IMR-90 (cell line): Measurements from ENCODE around the gene KCNT2. TPM values are rescaled to one million over a fixed set of nuclear protein-coding genes. Genes with fewer than 3 reads are reported as not detected.

Source experiments
- ATAC-seq: fragments of 200-7000 bp; cut with Tn5 transposase; 2 replicates; pipeline ENCODE4 v1.9.1; 2020; ENCODE audit warnings: low read depth, mild to moderate bottlenecking, moderate library complexity
- BruUV-seq: library from RNA; stranded (reverse); fragments of 400-500 nt; replicated peaks from 2 replicates; lab custom pipeline; 2021; lab: Mats Ljungman, UMichigan
- CTCF ChIA-PET: fragments of 300-600 bp; formaldehyde crosslinking; extraction: SDS; loops from one replicate; lab custom pipeline; 2021; ENCODE audit warnings: antibody characterized with exemption; lab: Yijun Ruan, JAX
- POLR2A ChIA-PET: fragments of 300-600 bp; sonication (Branson Sonifier 250); formaldehyde crosslinking; loops from one replicate; lab custom pipeline; 2022; ENCODE audit warnings: antibody characterized with exemption; ENCODE audit not compliant: unreplicated experiment; lab: Charles Lee
- DNase-seq: peaks from one replicate; pipeline ENCODE4 v3.0.0; 2013
- H2AFZ ChIP-seq: replicated peaks from 2 replicates; pipeline ENCODE3; 2013; ENCODE audit warnings: low read length, mild to moderate bottlenecking; ENCODE audit not compliant: poor library complexity
- H2AK5ac ChIP-seq: 2 replicates; pipeline ENCODE4 v1.6.1; 2013; ENCODE audit warnings: low read depth, low read length, inconsistent platforms
- H2AK9ac ChIP-seq: replicated peaks from 2 replicates; pipeline ENCODE3; 2013; ENCODE audit warnings: mild to moderate bottlenecking, low read depth, low read length, moderate library complexity; ENCODE audit not compliant: poor library complexity
- H2BK120ac ChIP-seq: 2 replicates; pipeline ENCODE4 v1.6.1; 2013; ENCODE audit warnings: low read depth, low read length, inconsistent platforms
- H2BK15ac ChIP-seq: 3 replicates; pipeline ENCODE4 v1.6.1; 2013; ENCODE audit warnings: low read depth, low read length, inconsistent platforms
- H2BK20ac ChIP-seq: 2 replicates; pipeline ENCODE4 v1.6.1; 2013; ENCODE audit warnings: low read depth, mild to moderate bottlenecking, inconsistent platforms, low read length, moderate library complexity
- H2BK5ac ChIP-seq: 2 replicates; pipeline ENCODE4 v1.6.1; 2013; ENCODE audit warnings: mild to moderate bottlenecking, low read depth, low read length, inconsistent platforms; ENCODE audit not compliant: poor library complexity, severe bottlenecking
- H3K14ac ChIP-seq: replicated peaks from 2 replicates; pipeline ENCODE4 v1.6.1; 2013; ENCODE audit warnings: low read depth, low read length, inconsistent platforms
- H3K18ac ChIP-seq: 2 replicates; pipeline ENCODE4 v1.6.1; 2013; ENCODE audit warnings: low read depth, low read length, control low read depth
- H3K23ac ChIP-seq: 2 replicates; pipeline ENCODE4 v1.6.1; 2013; ENCODE audit warnings: low read depth, low read length, inconsistent platforms
- H3K27ac ChIP-seq: 2 replicates; pipeline ENCODE4 v1.5.1; 2013; ENCODE audit warnings: mild to moderate bottlenecking, control low read depth, low read length; ENCODE audit not compliant: insufficient read depth
- H3K27me3 ChIP-seq: 2 replicates; pipeline ENCODE4 v1.6.1; 2013; ENCODE audit warnings: low read length; ENCODE audit not compliant: control insufficient read depth, insufficient read depth
- H3K36me3 ChIP-seq: 2 replicates; pipeline ENCODE4 v1.6.1; 2013; ENCODE audit warnings: low read length, mixed read lengths; ENCODE audit not compliant: control insufficient read depth, insufficient read depth
- H3K4ac ChIP-seq: 2 replicates; pipeline ENCODE4 v1.6.1; 2013; ENCODE audit warnings: low read depth, low read length, inconsistent platforms
- H3K4me1 ChIP-seq: 2 replicates; pipeline ENCODE4 v1.6.1; 2013; ENCODE audit warnings: low read length, mixed read lengths; ENCODE audit not compliant: control insufficient read depth, insufficient read depth
- H3K4me2 ChIP-seq: 2 replicates; pipeline ENCODE4 v1.6.1; 2013; ENCODE audit warnings: low read depth, mild to moderate bottlenecking, control low read depth, low read length, moderate library complexity
- H3K4me3 ChIP-seq: 2 replicates; pipeline ENCODE4 v1.5.1; 2013; ENCODE audit warnings: low read depth, mild to moderate bottlenecking, control low read depth, low read length, moderate library complexity; ENCODE audit not compliant: insufficient read depth
- H3K56ac ChIP-seq: 2 replicates; pipeline ENCODE4 v1.6.1; 2013; ENCODE audit warnings: low read length, inconsistent platforms; ENCODE audit not compliant: insufficient read depth; ENCODE audit errors: extremely low read depth
- H3K79me1 ChIP-seq, 2 experiments: 2 replicates each; pipeline ENCODE4 v1.6.1; 2013; ENCODE audit warnings: low read length in 2 of 2, inconsistent platforms in 1 of 2, low read depth in 1 of 2
- H3K9ac ChIP-seq: 2 replicates; pipeline ENCODE4 v1.6.1; 2013; ENCODE audit warnings: low read depth, low read length, control low read depth
- H3K9me1 ChIP-seq: 2 replicates; pipeline ENCODE4 v1.6.1; 2013; ENCODE audit warnings: low read length, inconsistent platforms; ENCODE audit not compliant: insufficient read depth
- H3K9me3 ChIP-seq: 2 replicates; pipeline ENCODE4 v1.6.1; 2013; ENCODE audit warnings: low read length; ENCODE audit not compliant: control insufficient read depth, insufficient read depth
- H4K20me1 ChIP-seq: 2 replicates; pipeline ENCODE4 v1.6.1; 2013; ENCODE audit warnings: low read length, inconsistent platforms; ENCODE audit not compliant: insufficient read depth
- H4K5ac ChIP-seq: 2 replicates; pipeline ENCODE4 v1.6.1; 2013; ENCODE audit warnings: mild to moderate bottlenecking, low read depth, low read length, control low read depth
- H4K8ac ChIP-seq, 2 experiments: 2 replicates each; pipeline ENCODE4 v1.6.1; 2013; ENCODE audit warnings: low read depth in 2 of 2, low read length in 2 of 2, control low read depth in 1 of 2, inconsistent platforms in 1 of 2
- H4K91ac ChIP-seq: 2 replicates; pipeline ENCODE4 v1.6.1; 2013; ENCODE audit warnings: low read depth, low read length, inconsistent platforms; ENCODE audit not compliant: insufficient read depth
- CHD1 ChIP-seq: IDR thresholded peaks from 2 replicates; pipeline ENCODE4 v1.6.1; 2012; ENCODE audit warnings: low read depth, low read length, improper control_type of control experiment
- CTCF ChIP-seq: conservative IDR thresholded peaks from 2 replicates; pipeline ENCODE4 v1.5.1; 2012; ENCODE audit warnings: mild to moderate bottlenecking, low read depth, low read length, improper control_type of control experiment
- NFE2L2 ChIP-seq: fragments of 150-350 bp; IDR thresholded peaks from 2 replicates; pipeline ENCODE4 v1.6.1; 2016; ENCODE audit warnings: low read depth, mild to moderate bottlenecking, low read length
- WGBS, 2 experiments: methylation state at CpG; one replicate each; pipeline versions ENCODE4 v1.1.5 to v1.1.7; 2013; ENCODE audit warnings: missing lambda C conversion rate in 2 of 2; ENCODE audit not compliant: insufficient read length in 1 of 2; ENCODE audit errors: extremely low coverage in 2 of 2; 5-methylcytosine and 5-hydroxymethylcytosine counted together
- dilution Hi-C: fragments of 300-500 bp; cut with HindIII; formaldehyde crosslinking; loops from one replicate; pipeline ENCODE4 v1.14.3; 2018; ENCODE audit warnings: low sequenced_read_pairs; ENCODE audit not compliant: unreplicated experiment
- in situ Hi-C: fragments of 300-500 bp; cut with MboI; formaldehyde crosslinking; loops from 3 replicates; pipeline ENCODE4 v1.14.3; 2019; ENCODE audit warnings: low sequenced_read_pairs, inconsistent platforms, mixed read lengths
- intact Hi-C: fragments of 100-400 bp; cut with micrococcal nuclease; formaldehyde crosslinking; loops from 2 replicates; pipeline ENCODE4 v1.10.0; 2022
- polyA plus RNA-seq, 3 experiments: library from polyadenylated mRNA; depleted of rRNA; stranded (reverse); fragments of >200 nt; gene quantifications; 2 replicates each; pipeline ENCODE4 v1.2.3, GENCODE V29; 2012; ENCODE audit warnings: low replicate concordance in 1 of 3
- total RNA-seq: library from RNA; depleted of rRNA; stranded (reverse); fragments of >200 nt; gene quantifications from 2 replicates; pipeline ENCODE4 v1.2.3, GENCODE V29; 2012

KCNT2 gene
- total and polyA plus RNA-seq, 2 of the 4 experiments (the other 2 are of a cell fraction), result 0.22 to 0.72 TPM

GRCh38 chr1:196381544-196381943 lies 226.7 kb downstream of the KCNT2 start:
- no peak for TF ChIP-seq CHD1
- TF ChIP-seq CTCF, result no peak
- TF ChIP-seq NFE2L2, result no peak

More at GRCh38 chr1:196381544-196381943, 226.7 kb downstream of the KCNT2 start:
- no peak overlapping the region for H2AK5ac ChIP-seq
- no peak overlapping the region for H2BK15ac ChIP-seq
- no peak overlapping the region for H3K27ac ChIP-seq
- H3K9me1 ChIP-seq, result no peaks in the 10 kb centered on the region
- H3K4me2 ChIP-seq, result no peak overlapping the region
- no peaks in the 10 kb centered on the region for H3K79me1 ChIP-seq
- H4K8ac ChIP-seq, result no peak overlapping the region
- ChIA-PET POLR2A (no interaction called here), CTCF (interaction anchor here (1.0 kb wide), 1 partner anchor 8 kb away, joined by 3 read pairs; no protein-coding TSS in a partner anchor)
- H4K5ac ChIP-seq, result no peak overlapping the region
- no peaks in the 10 kb centered on the region for H3K36me3 ChIP-seq
- no TSS peak for BruUV-seq
- H2AFZ ChIP-seq, result no peak overlapping the region
- H2BK5ac ChIP-seq, result no peak overlapping the region
- H3K18ac ChIP-seq, result no peak overlapping the region
- H3K9ac ChIP-seq, result no peak overlapping the region
- no CpG with 5 or more reads among the region's 4 CpGs for WGBS, 2 experiments
- ATAC-seq (no peak), DNase-seq (no peak)
- no peaks in the 10 kb centered on the region for H3K4me1 ChIP-seq
- H4K20me1 ChIP-seq, result no peaks in the 10 kb centered on the region
- in situ Hi-C loops (no loop called here), dilution Hi-C loops (no loop called here), intact Hi-C loops (no loop called here)
- no peaks in the 10 kb centered on the region for H3K27me3 ChIP-seq
- H3K14ac ChIP-seq, result no peak overlapping the region
- no peak overlapping the region for H2BK20ac ChIP-seq
- no peak overlapping the region for H2AK9ac ChIP-seq
- H3K4ac ChIP-seq, result no peak overlapping the region
- H3K23ac ChIP-seq, result no peak overlapping the region
- H3K9me3 ChIP-seq, result no peaks in the 10 kb centered on the region
- H4K91ac ChIP-seq, result no peak overlapping the region
- H3K4me3 ChIP-seq, result no peak overlapping the region
- no peak overlapping the region for H2BK120ac ChIP-seq
- H3K56ac ChIP-seq, result no peak overlapping the region
